Lung (tissue), 10 donors: Measurements from ENCODE around the gene NAPEPLD. TPM values are rescaled to one million over a fixed set of nuclear protein-coding genes. Genes with fewer than 3 reads are reported as not detected.
"Not testable (repeated sequence)": the region's sequence is repeated elsewhere in the genome, so short reads cannot be mapped to it uniquely, and the experiment has no call there.

Experiments used
- ATAC-seq: fragments of 200-7000 bp; cut with Tn5 transposase; one replicate; pipeline ENCODE4 v1.9.1; 2020; ENCODE audit warnings: moderate number of reproducible peaks; ENCODE audit not compliant: insufficient read depth, low FRiP score
- DNase-seq, 3 donors: peaks; one replicate each; pipeline ENCODE4 v3.0.0-alpha.2; 2013 to 2017
- H3K27ac ChIP-seq, 2 donors: one replicate each; pipeline ENCODE4 v1.5.1; 2013; ENCODE audit warnings: mild to moderate bottlenecking in 2 of 2, moderate library complexity in 2 of 2, control low read depth in 1 of 2, inconsistent platforms in 1 of 2, low read depth in 1 of 2, low read length in 1 of 2
- H3K27me3 ChIP-seq, 3 donors: one replicate each; pipeline ENCODE4 v1.5.1; 2013; ENCODE audit warnings: low read length in 2 of 3; ENCODE audit not compliant: control insufficient read depth in 3 of 3, insufficient read depth in 3 of 3
- H3K36me3 ChIP-seq, 4 donors: one replicate each; pipeline ENCODE4 v1.5.1; 2013; ENCODE audit warnings: low read length in 4 of 4, mild to moderate bottlenecking in 1 of 4, moderate library complexity in 1 of 4; ENCODE audit not compliant: control insufficient read depth in 4 of 4, insufficient read depth in 4 of 4
- H3K4me1 ChIP-seq, 5 donors: one replicate each; pipeline ENCODE4 v1.5.1; 2013; ENCODE audit warnings: low read length in 5 of 5, mild to moderate bottlenecking in 2 of 5, moderate library complexity in 1 of 5; ENCODE audit not compliant: control insufficient read depth in 5 of 5, insufficient read depth in 5 of 5
- H3K4me3 ChIP-seq: one replicate; pipeline ENCODE4 v1.5.1; 2013; ENCODE audit warnings: mild to moderate bottlenecking, control low read depth, moderate library complexity
- H3K9ac ChIP-seq, 2 donors: one replicate each; pipeline ENCODE4 v1.5.1; 2013; ENCODE audit warnings: low read length in 2 of 2, control low read depth in 1 of 2; ENCODE audit not compliant: insufficient read depth in 1 of 2
- H3K9me3 ChIP-seq, 4 donors: one replicate each; pipeline ENCODE4 v1.5.1; 2013; ENCODE audit warnings: low read length in 3 of 4, mild to moderate bottlenecking in 1 of 4, moderate library complexity in 1 of 4; ENCODE audit not compliant: control insufficient read depth in 4 of 4, insufficient read depth in 3 of 4
- WGBS, 2 donors: extraction: QIAGEN DNeasy Blood & Tissue Kit; methylation state at CpG; one replicate each; pipeline ENCODE4 v1.1.7; 2013; 5-methylcytosine and 5-hydroxymethylcytosine counted together
- polyA plus RNA-seq, 2 donors: library from polyadenylated mRNA; stranded (reverse); fragments of 200-250 nt; gene quantifications; one replicate each; pipeline ENCODE4 v1.2.1, GENCODE V29; 2013
- total RNA-seq, 2 donors: library from RNA; depleted of rRNA in 1 of 2; stranded (reverse); fragments of >200 nt in 1 of 2; gene quantifications; one replicate each; pipeline ENCODE4 v1.2.1, GENCODE V29; 2014 to 2021
- donor health status: Bipolar disorder and iron deficiency.
- donor health status: healthy.
- donor health status: DM: yes; HTN: yes; CAD: no.

NAPEPLD gene
- total and polyA plus RNA-seq, 4 donors = 2.9 to 37.0 (median 8.9) TPM

- H3K36me3 ChIP-seq, H3K27ac ChIP-seq, H3K9me3 ChIP-seq, ATAC-seq, H3K9ac ChIP-seq, H3K4me3 ChIP-seq, H3K4me1 ChIP-seq, DNase-seq, H3K27me3 ChIP-seq: not testable (repeated sequence)
- 85 to 87% methylated on average over 5 of the region's 5 CpGs for WGBS, 2 donors
Observed at GRCh38 chr7:103163087-103163825, 14.4 kb upstream of the NAPEPLD start.

GRCh38 chr7:103162641-103163040 is 13.7 kb upstream of the NAPEPLD start:
- not testable (repeated sequence) for H3K4me3 ChIP-seq, H3K9ac ChIP-seq, H3K36me3 ChIP-seq, H3K4me1 ChIP-seq, H3K9me3 ChIP-seq, H3K27me3 ChIP-seq, DNase-seq, H3K27ac ChIP-seq
- ATAC-seq = peak; percentile 68
- WGBS, 2 donors = 63 to 82% methylated on average over 2 of the region's 2 CpGs

DNA sequence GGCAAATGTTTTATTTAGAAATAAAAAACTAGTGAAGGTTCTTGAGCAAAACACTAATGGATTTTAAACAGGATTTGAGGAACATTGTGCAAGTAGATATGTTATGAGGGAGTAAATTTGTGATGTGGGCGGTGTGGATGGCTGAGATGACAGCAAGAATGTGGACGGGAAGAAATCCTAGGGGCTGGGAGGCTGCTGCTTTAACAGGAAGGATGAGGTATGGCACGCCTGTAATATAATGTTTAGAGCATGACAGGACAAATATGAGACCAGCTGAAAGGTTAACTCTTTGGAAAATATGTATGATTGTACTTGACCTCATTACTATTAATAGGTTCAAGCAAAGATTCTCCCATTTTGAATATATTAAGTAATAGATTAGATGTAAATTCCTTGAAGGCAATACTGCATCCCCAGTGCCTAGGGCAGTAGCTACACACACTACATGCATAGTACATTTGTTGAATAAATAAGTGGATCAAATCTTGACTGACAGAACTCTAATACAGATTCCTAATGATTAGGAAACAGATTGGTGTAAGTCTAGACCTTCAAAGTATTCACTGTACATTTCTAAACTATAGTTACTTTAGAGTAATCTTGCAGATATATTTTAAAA is 13.2 kb upstream of the NAPEPLD start:
- not testable (repeated sequence) for H3K9me3 ChIP-seq

DNA sequence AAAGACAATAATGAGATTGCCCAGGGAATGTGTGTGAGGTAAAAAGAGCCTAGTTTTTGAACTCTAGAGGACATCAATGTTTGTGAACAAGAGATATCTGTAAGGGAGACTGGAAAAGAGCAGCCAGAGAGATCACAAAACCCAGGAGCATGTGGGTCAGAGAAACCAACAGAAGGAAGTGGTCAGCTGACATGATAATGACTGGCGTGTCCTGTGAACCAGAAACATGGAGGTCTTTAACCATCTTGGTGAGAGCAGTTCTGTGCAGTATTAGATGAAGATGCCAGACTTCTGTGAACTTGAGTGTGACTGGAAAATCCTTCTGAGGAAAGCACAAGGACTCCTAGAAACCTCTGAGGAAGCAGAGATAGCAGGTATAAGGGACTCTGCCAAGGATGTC is 10.2 kb upstream of the NAPEPLD start:
- H3K27me3 ChIP-seq, DNase-seq, H3K9me3 ChIP-seq, H3K36me3 ChIP-seq, H3K27ac ChIP-seq, H3K9ac ChIP-seq, H3K4me1 ChIP-seq, H3K4me3 ChIP-seq, ATAC-seq: not testable (repeated sequence)
- 64 to 69% methylated on average over 1 of the region's 1 CpG for WGBS, 2 donors

More for the DNA sequence above, 13.2 kb upstream of the NAPEPLD start:
- WGBS, 2 donors = 73 to 81% methylated on average over 3 of the region's 3 CpGs
- H3K36me3 ChIP-seq, H3K27me3 ChIP-seq, H3K4me1 ChIP-seq, H3K27ac ChIP-seq, H3K4me3 ChIP-seq, DNase-seq, H3K9ac ChIP-seq: not testable (repeated sequence)
- ATAC-seq = peak; percentile 28

- H3K4me1 ChIP-seq, H3K27ac ChIP-seq, H3K36me3 ChIP-seq, H3K27me3 ChIP-seq, H3K9ac ChIP-seq, H3K9me3 ChIP-seq, DNase-seq, H3K4me3 ChIP-seq, ATAC-seq: not testable (repeated sequence)
- WGBS, 2 donors = 74 to 86% methylated on average over 8 of the region's 8 CpGs
Observed at GRCh38 chr7:103155331-103156024, 6.6 kb upstream of the NAPEPLD start.
